ENCODE measurements around the gene CLCN7. TPM values are rescaled to one million over a fixed set of nuclear protein-coding genes. Genes with fewer than 3 reads are reported as not detected.
A peak's percentile ranks its signal among the peaks of the same experiment; 100 is the strongest.

CLCN7 gene
- total RNA-seq, 1 donor = 161 TPM

DNA sequence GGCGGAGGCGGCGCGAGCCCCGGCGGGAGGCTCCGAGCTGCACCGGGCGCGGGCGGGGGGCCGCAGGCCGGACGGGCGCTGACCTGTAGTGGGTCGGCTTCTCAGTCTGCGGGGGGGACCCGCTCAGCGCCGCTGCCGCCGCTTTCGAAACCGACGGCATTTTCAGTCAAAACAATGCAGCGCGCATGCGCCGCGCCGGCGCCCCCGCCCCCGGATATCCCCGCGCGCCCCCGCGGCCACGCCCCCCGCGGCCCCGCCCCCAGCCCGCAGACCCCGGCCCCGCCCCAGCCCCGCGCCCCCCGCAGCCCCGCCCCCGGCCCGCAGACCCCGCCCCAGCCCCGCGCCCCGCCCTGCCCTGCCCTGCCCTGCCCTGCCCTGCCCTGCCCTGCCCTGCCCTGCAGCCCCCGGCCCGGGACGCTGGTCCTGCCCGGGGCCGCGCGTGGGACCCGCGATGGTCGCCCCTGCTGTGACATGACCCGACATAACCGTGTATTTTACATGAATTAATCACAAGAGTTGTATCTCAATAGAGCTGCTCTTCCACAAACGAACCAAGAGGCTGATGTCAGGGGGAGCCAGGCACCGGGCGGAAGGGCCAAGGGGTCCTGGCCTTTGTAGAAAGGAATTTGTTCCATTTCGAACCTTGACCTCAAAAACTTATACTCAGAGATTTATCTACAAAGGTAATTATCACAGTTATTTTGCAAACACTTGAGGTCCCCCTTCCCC is 60.1 kb downstream of the CLCN7 start, which contains the start of gene UNKL:
UNKL (minus strand) TSS at position 173 of the 729 bp plus-strand sequence; CDS start at position 160, 13 bp downstream.
- H3K27me3 ChIP-seq (ENCODE audit: insufficient read depth, low read length) = no peaks in the 10 kb centered on the region
- peak; percentile 99 for DNase-seq (ENCODE audit: insufficient read length, low spot score, missing footprints)
- peaks cover 2% of the 10 kb centered on the region for H3K4me1 ChIP-seq (ENCODE audit: insufficient read depth, low read length)
- no peak within 1 kb of the TSS for H3K27ac ChIP-seq (ENCODE audit: low read depth, low read length)
- no peaks in the 10 kb centered on the region for H3K9me3 ChIP-seq (ENCODE audit: low read depth, low read length)
- H3K79me2 ChIP-seq (ENCODE audit: insufficient read depth, low read length) = peaks cover 17% of the 10 kb centered on the region
- H3K4me2 ChIP-seq (ENCODE audit: insufficient read depth, low read length) = peak within 1 kb of the TSS; percentile 83
- H3K4me3 ChIP-seq (ENCODE audit: insufficient read depth, low read length) = peak within 1 kb of the TSS; percentile 82
- H4K20me1 ChIP-seq (ENCODE audit: insufficient read depth, low read length) = peaks cover 6% of the 10 kb centered on the region
- H3K36me3 ChIP-seq (ENCODE audit: insufficient read depth, low read length) = no peaks in the 10 kb centered on the region
- TF ChIP-seq, protein P1, sequence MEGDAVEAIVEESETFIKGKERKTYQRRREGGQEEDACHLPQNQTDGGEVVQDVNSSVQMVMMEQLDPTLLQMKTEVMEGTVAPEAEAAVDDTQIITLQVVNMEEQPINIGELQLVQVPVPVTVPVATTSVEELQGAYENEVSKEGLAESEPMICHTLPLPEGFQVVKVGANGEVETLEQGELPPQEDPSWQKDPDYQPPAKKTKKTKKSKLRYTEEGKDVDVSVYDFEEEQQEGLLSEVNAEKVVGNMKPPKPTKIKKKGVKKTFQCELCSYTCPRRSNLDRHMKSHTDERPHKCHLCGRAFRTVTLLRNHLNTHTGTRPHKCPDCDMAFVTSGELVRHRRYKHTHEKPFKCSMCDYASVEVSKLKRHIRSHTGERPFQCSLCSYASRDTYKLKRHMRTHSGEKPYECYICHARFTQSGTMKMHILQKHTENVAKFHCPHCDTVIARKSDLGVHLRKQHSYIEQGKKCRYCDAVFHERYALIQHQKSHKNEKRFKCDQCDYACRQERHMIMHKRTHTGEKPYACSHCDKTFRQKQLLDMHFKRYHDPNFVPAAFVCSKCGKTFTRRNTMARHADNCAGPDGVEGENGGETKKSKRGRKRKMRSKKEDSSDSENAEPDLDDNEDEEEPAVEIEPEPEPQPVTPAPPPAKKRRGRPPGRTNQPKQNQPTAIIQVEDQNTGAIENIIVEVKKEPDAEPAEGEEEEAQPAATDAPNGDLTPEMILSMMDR (IDR thresholded peaks at IDR 0.05; ENCODE audit: extremely low read depth, low read depth, low read length) = no peak
- H2AFZ ChIP-seq (ENCODE audit: low read length) = peak within 1 kb of the TSS; percentile 78

- H3K79me2 ChIP-seq (ENCODE audit: insufficient read depth, low read length) = peaks cover 9% of the 10 kb centered on the region
- DNase-seq (ENCODE audit: insufficient read length, low spot score, missing footprints) = peak; percentile 97
Measured at GRCh38 chr16:1413684-1414531, 60.9 kb downstream of the CLCN7 start.

GRCh38 chr16:1412847-1413246 is 62.0 kb downstream of the CLCN7 start:
- Histone ChIP-seq H3K4me3 (ENCODE audit: insufficient read depth, low read length) (no peak overlapping the region), H2AFZ (ENCODE audit: low read length) (no peak overlapping the region), H3K27me3 (ENCODE audit: insufficient read depth, low read length) (no peaks in the 10 kb centered on the region), H3K4me2 (ENCODE audit: insufficient read depth, low read length) (no peak overlapping the region), H3K36me3 (ENCODE audit: insufficient read depth, low read length) (no peaks in the 10 kb centered on the region), H3K4me1 (ENCODE audit: insufficient read depth, low read length) (peaks cover 6% of the 10 kb centered on the region), H3K27ac (ENCODE audit: low read depth, low read length) (no peak overlapping the region), H3K9me3 (ENCODE audit: low read depth, low read length) (no peaks in the 10 kb centered on the region), H3K79me2 (ENCODE audit: insufficient read depth, low read length) (peaks cover under 1% of the 10 kb centered on the region), H4K20me1 (ENCODE audit: insufficient read depth, low read length) (peaks cover 9% of the 10 kb centered on the region)
- DNase-seq (ENCODE audit: insufficient read length, low spot score, missing footprints) = no peak
- TF ChIP-seq, protein P1 (IDR thresholded peaks at IDR 0.05; ENCODE audit: extremely low read depth, low read depth, low read length) = no peak

More at GRCh38 chr16:1413684-1414531, 60.9 kb downstream of the CLCN7 start:
- Histone ChIP-seq H3K4me3 (ENCODE audit: insufficient read depth, low read length) (peak overlapping the region; percentile 82), H4K20me1 (ENCODE audit: insufficient read depth, low read length) (peaks cover 8% of the 10 kb centered on the region), H2AFZ (ENCODE audit: low read length) (peak overlapping the region; percentile 78), H3K4me1 (ENCODE audit: insufficient read depth, low read length) (no peaks in the 10 kb centered on the region), H3K9me3 (ENCODE audit: low read depth, low read length) (no peaks in the 10 kb centered on the region), H3K4me2 (ENCODE audit: insufficient read depth, low read length) (peak overlapping the region; percentile 83), H3K27me3 (ENCODE audit: insufficient read depth, low read length) (no peaks in the 10 kb centered on the region), H3K36me3 (ENCODE audit: insufficient read depth, low read length) (no peaks in the 10 kb centered on the region), H3K27ac (ENCODE audit: low read depth, low read length) (no peak overlapping the region)
- TF ChIP-seq, protein P1 (IDR thresholded peaks at IDR 0.05; ENCODE audit: extremely low read depth, low read depth, low read length) = peak; percentile 48
